DND-41 (cell line): ENCODE results near the gene TFAP2E.

Experiments used
- EZH2 ChIP-seq: IDR thresholded peaks from 3 replicates; pipeline ENCODE4 v1.6.1; 2012; ENCODE audit warnings: borderline replicate concordance, low read depth, mild to moderate bottlenecking, moderate library complexity, low read length, inconsistent platforms; ENCODE audit not compliant: severe bottlenecking
- TF ChIP-seq, protein P1 (sequence below): IDR thresholded peaks from 2 replicates; pipeline ENCODE4 v1.5.1; 2012; ENCODE audit warnings: borderline replicate concordance, low read length, moderate library complexity, mild to moderate bottlenecking; ENCODE audit not compliant: poor library complexity, severe bottlenecking; ENCODE audit errors: extremely low read depth

DNA sequence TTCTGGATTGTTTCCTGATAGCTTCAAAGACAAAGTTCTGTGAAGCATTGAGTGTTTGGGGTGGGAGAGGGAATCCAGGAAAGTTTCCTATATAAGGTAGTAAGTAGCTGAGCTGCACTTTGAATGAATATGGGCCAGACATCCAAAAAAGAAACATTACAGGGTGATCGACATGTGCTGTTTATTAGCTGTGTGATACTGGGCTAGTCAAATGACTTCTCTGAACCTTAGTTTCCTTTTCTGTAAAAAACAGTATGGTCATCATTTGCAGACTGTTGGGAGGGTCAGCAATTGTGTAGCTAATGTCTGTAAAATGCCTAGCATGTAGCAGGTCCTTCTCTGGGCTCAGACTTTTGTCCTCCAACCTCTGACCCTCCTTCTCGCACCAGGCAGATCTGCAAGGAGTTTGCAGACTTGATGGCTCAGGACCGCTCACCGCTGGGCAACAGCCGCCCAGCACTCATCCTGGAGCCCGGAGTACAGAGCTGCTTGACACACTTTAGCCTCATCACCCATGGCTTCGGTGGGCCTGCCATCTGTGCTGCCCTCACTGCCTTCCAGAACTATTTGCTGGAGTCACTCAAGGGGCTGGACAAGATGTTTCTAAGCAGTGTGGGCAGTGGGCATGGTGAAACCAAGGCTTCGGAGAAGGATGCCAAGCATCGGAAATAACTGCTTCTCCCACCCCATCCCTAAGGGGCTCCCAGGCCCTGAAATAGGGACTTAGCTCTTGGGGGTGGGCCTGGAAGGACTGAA, 21.1 kb downstream of the TFAP2E start:
- TF ChIP-seq, protein P1, sequence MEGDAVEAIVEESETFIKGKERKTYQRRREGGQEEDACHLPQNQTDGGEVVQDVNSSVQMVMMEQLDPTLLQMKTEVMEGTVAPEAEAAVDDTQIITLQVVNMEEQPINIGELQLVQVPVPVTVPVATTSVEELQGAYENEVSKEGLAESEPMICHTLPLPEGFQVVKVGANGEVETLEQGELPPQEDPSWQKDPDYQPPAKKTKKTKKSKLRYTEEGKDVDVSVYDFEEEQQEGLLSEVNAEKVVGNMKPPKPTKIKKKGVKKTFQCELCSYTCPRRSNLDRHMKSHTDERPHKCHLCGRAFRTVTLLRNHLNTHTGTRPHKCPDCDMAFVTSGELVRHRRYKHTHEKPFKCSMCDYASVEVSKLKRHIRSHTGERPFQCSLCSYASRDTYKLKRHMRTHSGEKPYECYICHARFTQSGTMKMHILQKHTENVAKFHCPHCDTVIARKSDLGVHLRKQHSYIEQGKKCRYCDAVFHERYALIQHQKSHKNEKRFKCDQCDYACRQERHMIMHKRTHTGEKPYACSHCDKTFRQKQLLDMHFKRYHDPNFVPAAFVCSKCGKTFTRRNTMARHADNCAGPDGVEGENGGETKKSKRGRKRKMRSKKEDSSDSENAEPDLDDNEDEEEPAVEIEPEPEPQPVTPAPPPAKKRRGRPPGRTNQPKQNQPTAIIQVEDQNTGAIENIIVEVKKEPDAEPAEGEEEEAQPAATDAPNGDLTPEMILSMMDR, result no peak
- no peak for TF ChIP-seq EZH2
